Measurements from ENCODE around the gene RBM26.
A peak's percentile ranks its signal among the peaks of the same experiment; 100 is the strongest.

Gene RBM26

DNA sequence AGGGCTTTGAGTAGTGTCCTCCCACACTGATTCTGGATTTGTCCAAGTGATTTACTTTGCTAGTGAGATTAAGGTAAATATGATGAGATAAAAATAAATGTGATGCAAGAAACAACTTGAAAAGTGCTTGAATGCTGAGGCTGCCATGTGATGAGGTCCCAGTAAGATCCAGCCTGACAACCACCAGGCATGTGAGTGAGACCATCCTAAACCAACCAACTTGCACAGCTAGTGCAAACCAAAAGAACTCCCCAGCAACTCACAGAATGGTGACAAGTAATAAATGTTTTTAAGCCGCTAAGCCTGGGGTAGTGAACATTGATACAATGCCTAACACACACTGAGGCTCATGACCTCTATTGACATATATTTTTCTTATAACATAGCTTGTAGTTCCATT is 13.3 kb upstream of the RBM26 start:
- no peak for DNase-seq

DNA sequence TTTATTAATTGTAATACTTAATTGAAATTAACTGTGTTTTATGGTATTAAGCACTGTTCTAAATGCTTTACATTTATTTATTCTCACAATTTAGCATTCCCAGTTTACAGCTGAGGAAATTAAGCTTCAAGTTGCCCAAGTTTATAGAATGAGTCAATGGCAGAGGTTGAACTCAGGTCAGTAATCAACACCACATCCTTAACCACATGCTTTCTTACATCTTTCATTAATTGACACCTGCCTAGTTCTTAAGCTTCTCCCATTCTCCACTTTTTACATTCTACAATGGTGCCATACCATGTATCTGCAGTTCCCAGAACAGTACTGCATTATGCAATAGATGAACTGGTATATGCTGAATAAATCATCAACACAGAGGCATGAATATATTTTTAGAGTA is 11.7 kb upstream of the RBM26 start:
- no peak for DNase-seq

GRCh38 chr13:79413521-79413920 is 7.5 kb upstream of the RBM26 start:
- no peak for DNase-seq

DNA sequence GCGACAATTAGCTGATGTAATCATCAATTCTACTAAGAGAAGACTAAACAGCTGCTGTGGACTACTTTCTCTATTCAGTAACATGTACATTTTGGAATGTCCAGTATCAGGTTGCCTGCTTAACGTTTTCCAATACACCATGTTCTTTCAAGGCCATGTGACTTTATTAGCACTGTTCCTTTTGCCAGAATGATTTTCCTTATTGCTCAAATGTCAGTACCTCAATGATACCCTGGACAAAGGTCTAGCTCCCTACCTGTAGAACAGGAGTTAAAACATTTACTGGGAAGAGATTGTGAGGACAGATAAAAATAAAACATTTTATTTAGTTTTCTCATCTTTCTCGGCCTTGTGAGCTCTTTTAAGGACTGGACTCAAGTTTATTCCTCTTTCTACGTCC is 3.8 kb upstream of the RBM26 start:
- no peak for DNase-seq

- no peak for DNase-seq
Measured at GRCh38 chr13:79407349-79407979, 1.4 kb upstream of the RBM26 start.

- no peak for DNase-seq
Measured at GRCh38 chr13:79406597-79406908, 498 bp upstream of the RBM26 start.

GRCh38 chr13:79405501-79405830 is 589 bp downstream of the RBM26 start:
- DNase-seq: no peak

GRCh38 chr13:79404985-79405384 is 1.1 kb downstream of the RBM26 start:
- DNase-seq: peak in 1 of 2 donors; percentile 20

DNA sequence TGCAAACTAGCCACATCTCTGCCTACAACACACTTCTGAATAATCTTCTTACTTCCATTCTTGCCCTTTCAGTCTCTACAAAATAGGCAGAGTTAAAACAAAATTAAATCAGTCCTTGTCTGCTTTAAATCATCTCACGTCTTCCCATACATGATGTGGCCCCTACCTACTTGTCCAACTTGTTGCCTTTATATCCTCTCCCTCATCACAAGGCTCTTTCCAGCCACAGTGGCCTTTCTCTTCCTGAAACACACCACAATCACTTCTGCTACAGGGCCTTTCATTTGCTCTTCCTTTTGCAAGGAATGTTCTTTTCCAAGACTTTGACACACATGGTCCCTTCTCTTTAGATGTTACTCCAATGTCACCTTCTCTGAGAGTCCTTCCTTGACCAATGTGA is 1.7 kb downstream of the RBM26 start:
- DNase-seq: no peak

GRCh38 chr13:79403113-79403512 is 2.9 kb downstream of the RBM26 start:
- no peak for DNase-seq

DNA sequence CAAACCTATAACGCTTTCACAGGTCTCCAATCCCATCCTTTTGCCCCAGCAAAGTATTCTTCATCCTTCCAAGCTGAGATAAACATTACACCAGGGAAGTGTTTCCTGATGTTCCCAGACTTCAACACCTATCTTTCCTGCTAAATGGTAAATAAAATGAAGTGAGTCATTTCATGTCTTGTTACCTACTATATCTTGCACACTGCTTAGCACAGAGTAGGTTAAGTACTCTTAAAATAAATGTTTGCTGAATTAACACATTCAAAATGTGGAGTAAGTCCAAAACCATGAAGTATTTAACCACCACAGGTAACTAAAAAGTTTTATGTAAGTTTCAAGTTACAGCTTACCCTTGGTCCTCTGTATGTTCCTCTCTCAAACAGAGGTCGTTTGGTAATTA is 3.4 kb downstream of the RBM26 start:
- DNase-seq: no peak

GRCh38 chr13:79402074-79402635 is 3.9 kb downstream of the RBM26 start:
- no peak for DNase-seq

GRCh38 chr13:79401259-79402070 is 4.6 kb downstream of the RBM26 start:
- DNase-seq: peak in 1 of 2 donors; percentile 39

DNA sequence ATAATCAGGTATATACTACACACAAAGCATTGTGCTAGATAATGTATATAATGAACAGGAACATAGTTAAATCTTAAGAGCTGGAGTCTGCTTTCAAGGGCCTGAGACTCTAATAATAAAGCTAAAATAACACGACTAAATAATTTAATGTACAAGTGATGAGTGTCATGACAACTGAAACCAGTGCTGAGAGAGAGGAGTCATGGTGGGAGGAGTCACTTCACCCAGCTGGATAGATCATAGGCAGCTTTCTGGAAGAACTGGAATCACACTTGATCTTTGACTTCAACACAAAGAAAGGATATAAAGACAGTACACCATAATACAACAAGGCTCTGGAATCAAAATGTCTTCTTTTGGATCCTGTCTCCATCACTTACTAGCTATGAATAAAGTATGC is 7.1 kb downstream of the RBM26 start:
- DNase-seq: no peak

DNA sequence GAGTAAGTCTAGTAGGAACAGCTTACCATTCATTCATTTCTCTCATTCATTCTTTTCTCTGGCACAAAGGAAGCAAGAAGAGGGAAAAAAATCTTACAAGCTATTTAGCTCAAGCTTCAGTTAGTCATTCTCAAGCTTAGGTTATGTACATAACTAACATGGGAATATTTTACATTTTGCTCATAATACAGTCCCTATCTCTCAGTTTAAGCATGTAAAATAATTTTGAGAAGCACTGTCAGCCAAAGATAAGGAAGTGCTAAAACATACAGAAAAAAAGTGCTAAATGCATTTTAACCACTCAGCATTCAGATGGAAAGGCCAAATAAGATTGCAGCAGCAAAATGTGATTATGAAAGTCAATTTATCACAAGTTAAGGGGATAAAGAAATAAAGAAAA is 7.9 kb downstream of the RBM26 start:
- DNase-seq: no peak

GRCh38 chr13:79395881-79396280 is 10.2 kb downstream of the RBM26 start:
- no peak for DNase-seq

DNA sequence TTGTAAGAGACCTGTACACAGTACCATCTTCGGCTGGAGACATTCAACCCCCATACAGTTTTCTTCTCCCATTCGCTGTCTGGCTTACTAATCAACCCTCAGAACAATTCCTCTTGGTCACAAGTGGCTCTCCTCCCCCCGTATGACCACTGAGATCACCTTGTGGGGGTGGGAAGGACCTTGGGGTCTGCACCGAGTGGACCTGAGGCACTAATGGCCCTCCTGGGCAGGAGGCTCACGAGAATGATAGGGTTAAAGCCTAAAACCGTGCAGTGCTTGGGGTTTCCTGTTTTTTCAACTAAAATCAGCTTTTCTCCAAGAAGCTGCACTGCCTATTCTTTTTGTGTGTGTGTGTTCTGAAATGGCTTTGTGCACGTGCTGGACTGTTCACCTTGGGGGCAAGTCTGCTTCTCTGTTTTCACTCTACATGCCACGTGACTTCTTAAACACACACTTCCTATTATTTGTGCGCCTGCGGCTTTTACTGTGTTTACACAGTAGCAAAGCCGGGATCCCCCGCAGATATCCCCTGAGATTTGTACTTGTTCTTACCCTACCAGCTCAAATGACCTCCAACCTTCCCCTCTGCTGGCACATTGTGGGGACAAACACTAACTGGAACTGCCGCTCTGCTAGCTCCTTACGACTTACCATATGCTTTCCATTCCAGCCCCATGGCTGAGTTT is 12.3 kb downstream of the RBM26 start:
- DNase-seq: peak; percentile 67 to 68

- DNase-seq: peak in 1 of 2 donors; percentile 56
Measured at GRCh38 chr13:79392882-79393563, 13.0 kb downstream of the RBM26 start.

- no peak for DNase-seq
Measured at GRCh38 chr13:79389026-79389425, 17.0 kb downstream of the RBM26 start.

- DNase-seq: no peak
Measured at GRCh38 chr13:79387853-79388252, 18.2 kb downstream of the RBM26 start.

- peak in 1 of 2 donors; percentile 44 for DNase-seq
Measured at GRCh38 chr13:79386125-79386826, 19.8 kb downstream of the RBM26 start.

GRCh38 chr13:79385694-79386093 is 20.4 kb downstream of the RBM26 start:
- DNase-seq: peak in 1 of 2 donors; percentile 27

Measured in CD4-positive, alpha-beta T cell treated with Interferon alpha-2 for 1 hour (primary cell).